ENCODE data around the gene NTRK3.
"Not testable (repeated sequence)": the region's sequence is repeated elsewhere in the genome, so short reads cannot be mapped to it uniquely, and the experiment has no call there.

Gene NTRK3

DNA sequence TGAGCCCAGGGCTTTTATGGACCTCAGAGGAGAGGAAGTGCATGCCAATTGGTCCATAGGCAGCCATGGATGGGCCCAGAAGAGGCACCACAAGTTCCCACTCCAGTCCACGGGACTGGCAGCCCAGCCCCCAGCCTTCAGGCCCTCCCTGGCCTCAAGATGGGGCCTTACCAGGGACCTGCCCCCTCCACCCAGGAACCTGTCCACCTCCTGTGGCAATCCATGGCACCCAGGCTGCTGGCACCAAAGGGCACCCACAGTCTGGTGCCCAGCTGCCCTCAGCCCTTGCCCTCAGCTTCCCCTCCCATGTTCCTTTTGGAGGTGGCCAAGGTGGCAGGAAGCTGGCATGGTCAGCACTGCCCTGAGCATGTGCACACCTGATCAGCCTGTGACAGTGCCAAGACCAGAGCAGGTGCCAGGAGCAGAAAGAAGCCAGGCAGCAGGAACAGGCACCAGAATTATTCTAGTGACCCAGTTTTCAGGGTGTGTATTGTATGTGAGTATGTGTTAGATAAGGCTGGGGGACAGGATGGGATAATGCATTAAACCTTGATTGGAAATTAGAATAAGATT is 415.0 kb downstream of the NTRK3 start:
- no peak overlapping the region for H3K4me3 ChIP-seq (ENCODE audit: low read length)
- H3K9me2 ChIP-seq (replicated peaks; ENCODE audit: control insufficient read depth, low read length): no peaks in the 10 kb centered on the region
- H3K79me2 ChIP-seq (ENCODE audit: control insufficient read depth, low read length): no peaks in the 10 kb centered on the region
- H3K9me3 ChIP-seq (ENCODE audit: control insufficient read depth, insufficient read depth, low read length): no peaks in the 10 kb centered on the region
- H3K36me3 ChIP-seq (ENCODE audit: control insufficient read depth, low read length): no peaks in the 10 kb centered on the region
- TF ChIP-seq EZH2phosphoT487 (IDR thresholded peaks at IDR 0.05; ENCODE audit: borderline replicate concordance, low read length): no peak
- no peak for TF ChIP-seq CTCF (IDR thresholded peaks at IDR 0.05; ENCODE audit: low read depth, low read length, poor library complexity, severe bottlenecking)
- no peak overlapping the region for H3K27ac ChIP-seq (ENCODE audit: low read depth, low read length)
- no peaks in the 10 kb centered on the region for H4K20me1 ChIP-seq (ENCODE audit: control insufficient read depth, insufficient read depth, low read depth, low read length)
- no peaks in the 10 kb centered on the region for H3K27me3 ChIP-seq (ENCODE audit: control insufficient read depth, low read length)
- H3F3A ChIP-seq (ENCODE audit: control insufficient read depth, insufficient read depth): no peaks in the 10 kb centered on the region
- no peak overlapping the region for H3K4me2 ChIP-seq (ENCODE audit: low read length)
- H3K4me1 ChIP-seq (ENCODE audit: control insufficient read depth, low read length): no peaks in the 10 kb centered on the region

DNA sequence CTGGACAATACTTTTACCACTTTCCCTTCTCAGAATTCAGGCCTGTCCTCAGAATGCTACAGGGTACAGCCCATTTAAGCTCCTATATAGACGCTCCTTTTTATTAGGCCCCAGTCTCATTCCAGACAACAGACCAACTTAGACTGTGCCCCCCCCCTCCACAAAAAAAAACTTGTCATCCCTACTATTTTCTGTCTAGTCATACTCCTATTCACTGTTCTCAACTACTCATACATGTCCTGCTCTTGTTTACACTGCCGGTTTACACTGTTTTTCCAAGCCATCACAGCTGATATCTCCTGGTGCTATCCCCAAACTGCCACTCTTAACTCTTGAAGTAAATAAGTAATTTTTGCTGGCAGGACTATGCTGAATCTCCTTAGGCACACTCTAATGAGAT is 420.7 kb downstream of the NTRK3 start:
- not testable (repeated sequence) for H3K27ac ChIP-seq (ENCODE audit: low read depth, low read length); H3K9me2 ChIP-seq (replicated peaks; ENCODE audit: control insufficient read depth, low read length); H3K4me2 ChIP-seq (ENCODE audit: low read length); H3K4me3 ChIP-seq (ENCODE audit: low read length); H3K27me3 ChIP-seq (ENCODE audit: control insufficient read depth, low read length); H3F3A ChIP-seq (ENCODE audit: control insufficient read depth, insufficient read depth); H3K9me3 ChIP-seq (ENCODE audit: control insufficient read depth, insufficient read depth, low read length); H3K4me1 ChIP-seq (ENCODE audit: control insufficient read depth, low read length); H3K36me3 ChIP-seq (ENCODE audit: control insufficient read depth, low read length); H4K20me1 ChIP-seq (ENCODE audit: control insufficient read depth, insufficient read depth, low read depth, low read length); H3K79me2 ChIP-seq (ENCODE audit: control insufficient read depth, low read length)

DNA sequence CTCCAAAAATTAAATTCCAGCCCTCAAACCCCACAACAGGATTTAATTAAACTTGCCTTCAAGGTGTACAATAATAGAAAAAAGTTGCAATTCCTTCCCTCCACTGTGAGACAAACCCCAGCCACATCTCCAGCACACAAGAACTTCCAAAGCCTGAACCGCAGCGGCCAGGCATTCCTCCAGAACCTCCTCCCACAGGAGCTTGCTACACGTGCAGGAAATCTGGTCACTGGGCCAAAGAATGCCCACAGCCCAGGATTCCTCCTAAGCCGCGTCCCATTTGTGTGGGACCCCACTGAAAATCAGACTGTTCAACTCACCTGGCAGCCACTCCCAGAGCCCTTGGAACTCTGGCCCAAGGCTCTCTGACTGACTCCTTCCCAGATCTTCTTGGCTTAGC is 423.2 kb downstream of the NTRK3 start:
- not testable (repeated sequence) for H4K20me1 ChIP-seq (ENCODE audit: control insufficient read depth, insufficient read depth, low read depth, low read length); H3K27ac ChIP-seq (ENCODE audit: low read depth, low read length); H3K4me1 ChIP-seq (ENCODE audit: control insufficient read depth, low read length); H3K27me3 ChIP-seq (ENCODE audit: control insufficient read depth, low read length); H3K4me2 ChIP-seq (ENCODE audit: low read length); H3K4me3 ChIP-seq (ENCODE audit: low read length); H3K9me3 ChIP-seq (ENCODE audit: control insufficient read depth, insufficient read depth, low read length); H3K9me2 ChIP-seq (replicated peaks; ENCODE audit: control insufficient read depth, low read length); H3F3A ChIP-seq (ENCODE audit: control insufficient read depth, insufficient read depth); H3K79me2 ChIP-seq (ENCODE audit: control insufficient read depth, low read length); H3K36me3 ChIP-seq (ENCODE audit: control insufficient read depth, low read length)

- no peak overlapping the region for H3K27ac ChIP-seq (ENCODE audit: low read depth, low read length)
- TF ChIP-seq EZH2phosphoT487 (IDR thresholded peaks at IDR 0.05; ENCODE audit: borderline replicate concordance, low read length) (no peak), CTCF (IDR thresholded peaks at IDR 0.05; ENCODE audit: low read depth, low read length, poor library complexity, severe bottlenecking) (no peak)
- no peaks in the 10 kb centered on the region for H3K79me2 ChIP-seq (ENCODE audit: control insufficient read depth, low read length)
- H3K9me2 ChIP-seq (replicated peaks; ENCODE audit: control insufficient read depth, low read length): no peaks in the 10 kb centered on the region
- no peaks in the 10 kb centered on the region for H3K4me1 ChIP-seq (ENCODE audit: control insufficient read depth, low read length)
- H3K4me2 ChIP-seq (ENCODE audit: low read length): no peak overlapping the region
- no peak overlapping the region for H3K4me3 ChIP-seq (ENCODE audit: low read length)
- no peaks in the 10 kb centered on the region for H3K36me3 ChIP-seq (ENCODE audit: control insufficient read depth, low read length)
- no peaks in the 10 kb centered on the region for H3F3A ChIP-seq (ENCODE audit: control insufficient read depth, insufficient read depth)
- no peaks in the 10 kb centered on the region for H4K20me1 ChIP-seq (ENCODE audit: control insufficient read depth, insufficient read depth, low read depth, low read length)
- no peaks in the 10 kb centered on the region for H3K27me3 ChIP-seq (ENCODE audit: control insufficient read depth, low read length)
- no peaks in the 10 kb centered on the region for H3K9me3 ChIP-seq (ENCODE audit: control insufficient read depth, insufficient read depth, low read length)
Observed at GRCh38 chr15:87829332-87830050, 427.0 kb downstream of the NTRK3 start.
